ENCODE measurements around the gene SLC7A11.

GRCh38 chr4:138177278-138177968 is 64.7 kb downstream of the SLC7A11 start:
- TF ChIP-seq CTCF (conservative IDR thresholded peaks at IDR 0.05 in 1 of 2, IDR thresholded peaks at IDR 0.05 in 1 of 2; ENCODE audit: low read depth in 1 of 2, low read length in 2 of 2) (no peak), EZH2 (IDR thresholded peaks at IDR 0.05; ENCODE audit: low read length, missing control alignments) (no peak)
